HEK293 (cell line): ENCODE results near the gene RNASE8.

Experiments
- CTCF ChIA-PET: fragments of 350-600 bp; formaldehyde crosslinking; extraction: SDS; loops from one replicate; lab custom pipeline; 2021; ENCODE audit warnings: antibody characterized with exemption; lab: Yijun Ruan, JAX
- POLR2A ChIA-PET: fragments of 300-600 bp; formaldehyde crosslinking; extraction: SDS; loops from one replicate; lab custom pipeline; 2020; ENCODE audit warnings: antibody characterized with exemption, inconsistent platforms; lab: Yijun Ruan, JAX
- H3K27ac ChIP-seq: fragments of 200-500 bp; sonication (Bioruptor generic); 2 replicates; pipeline ENCODE4 v1.5.1; 2014; ENCODE audit warnings: low read depth, low read length, control low read depth, inconsistent platforms; ENCODE audit errors: extremely low read depth
- H3K36me3 ChIP-seq, 2 experiments: fragments of 200-500 bp in 1 of 2; sonication (Bioruptor generic) in 1 of 2; 1 replicate in 1 of 2; 2 replicates in 1 of 2; pipeline ENCODE4 v1.5.1; 2014 to 2017; ENCODE audit warnings: inconsistent platforms in 2 of 2, low read length in 2 of 2; ENCODE audit not compliant: control insufficient read depth in 2 of 2, insufficient read depth in 1 of 2
- H3K4me1 ChIP-seq: fragments of 200-500 bp; sonication (Bioruptor generic); 2 replicates; pipeline ENCODE4 v1.5.1; 2014; ENCODE audit warnings: mild to moderate bottlenecking, low read length, inconsistent platforms; ENCODE audit not compliant: control insufficient read depth, insufficient read depth
- H3K4me3 ChIP-seq: 2 replicates; pipeline ENCODE4 v1.5.1; 2011; ENCODE audit warnings: low read depth, mild to moderate bottlenecking, control low read depth, low read length, moderate library complexity
- H3K9me3 ChIP-seq: fragments of 200-500 bp; sonication (Bioruptor generic); 2 replicates; pipeline ENCODE4 v1.5.1; 2014; ENCODE audit warnings: low read depth, low read length, inconsistent platforms; ENCODE audit not compliant: control insufficient read depth, insufficient read depth
- CTCF ChIP-seq: fragments of 450-650 bp; formaldehyde crosslinking; IDR thresholded peaks from 2 replicates; pipeline ENCODE4 v1.5.1; 2016; ENCODE audit warnings: missing biosample characterization, missing genetic modification characterization
- INSM2 ChIP-seq: fragments of 450-650 bp; formaldehyde crosslinking; IDR thresholded peaks from 2 replicates; pipeline ENCODE4 v1.5.1; 2016; ENCODE audit warnings: missing biosample characterization, missing genetic modification characterization
- KLF17 ChIP-seq: fragments of 450-650 bp; formaldehyde crosslinking; IDR thresholded peaks from 2 replicates; pipeline ENCODE4 v1.5.1; 2016; ENCODE audit warnings: missing biosample characterization, missing genetic modification characterization
- PATZ1 ChIP-seq: fragments of 450-650 bp; formaldehyde crosslinking; IDR thresholded peaks from 2 replicates; pipeline ENCODE4 v1.5.1; 2016; ENCODE audit warnings: missing biosample characterization, missing genetic modification characterization
- REPIN1 ChIP-seq: fragments of 450-650 bp; formaldehyde crosslinking; IDR thresholded peaks from 2 replicates; pipeline ENCODE4 v1.5.1; 2017; ENCODE audit warnings: missing biosample characterization, missing genetic modification characterization, low read depth
- ZBTB11 ChIP-seq: fragments of 450-650 bp; formaldehyde crosslinking; conservative IDR thresholded peaks from 2 replicates; pipeline ENCODE4 v1.5.1; 2016; ENCODE audit warnings: low read depth, missing biosample characterization, missing genetic modification characterization
- ZBTB6 ChIP-seq: fragments of 450-650 bp; formaldehyde crosslinking; IDR thresholded peaks from 2 replicates; pipeline ENCODE4 v1.5.1; 2017; ENCODE audit warnings: missing biosample characterization, missing genetic modification characterization
- ZNF2 ChIP-seq: fragments of 450-650 bp; formaldehyde crosslinking; IDR thresholded peaks from 2 replicates; pipeline ENCODE4 v1.5.1; 2016; ENCODE audit warnings: missing biosample characterization, missing genetic modification characterization
- ZNF560 ChIP-seq: fragments of 450-650 bp; formaldehyde crosslinking; IDR thresholded peaks from 2 replicates; pipeline ENCODE4 v1.5.1; 2017; ENCODE audit warnings: missing biosample characterization, missing genetic modification characterization, borderline replicate concordance
- ZNF843 ChIP-seq: fragments of 450-650 bp; formaldehyde crosslinking; IDR thresholded peaks from 2 replicates; pipeline ENCODE4 v1.5.1; 2016; ENCODE audit warnings: missing biosample characterization, missing genetic modification characterization

Gene RNASE8

GRCh38 chr14:21014761-21015190 lies 42.8 kb upstream of the RNASE8 start (continued):
- TF ChIP-seq ZBTB6 (tag by site-specific recombination): no peak
- no peak for TF ChIP-seq ZNF2
- TF ChIP-seq PATZ1: no peak
- no peak for TF ChIP-seq ZNF843

GRCh38 chr14:21015312-21015711 lies 42.3 kb upstream of the RNASE8 start:
- Histone ChIP-seq H3K9me3 (no peaks in the 10 kb centered on the region), H3K4me3 (no peak overlapping the region), H3K4me1 (no peaks in the 10 kb centered on the region), H3K36me3 (peaks cover 0 to 30% of the 10 kb centered on the region in 2 experiments; a peak in 2 of 3 replicates), H3K27ac (no peak overlapping the region)
- no peak for TF ChIP-seq KLF17 (tag by site-specific recombination)
- TF ChIP-seq INSM2 (tag by site-specific recombination): no peak
- no peak for TF ChIP-seq ZNF560
- TF ChIP-seq ZBTB11 (tag by site-specific recombination): no peak
- TF ChIP-seq REPIN1: no peak
- no peak for TF ChIP-seq CTCF (tag by site-specific recombination)
- ChIA-PET POLR2A (interaction anchor here (0.5 to 2.5 kb wide), 12 partner anchors 9 to 88 kb away, joined by 3 to 19 read pairs (median 4); partner anchors contain the start of gene NDRG2), CTCF (interaction anchor here (0.6 to 7.4 kb wide), 43 partner anchors 10 to 1856 kb away, joined by 3 to 206 read pairs (median 6); partner anchors contain the start of genes ARHGEF40, LRP10, RNASE7 and SLC39A2)
